Measurements from ENCODE around the gene EFCAB14. TPM values are rescaled to one million over a fixed set of nuclear protein-coding genes. Genes with fewer than 3 reads are reported as not detected.

EFCAB14 gene
- total and polyA plus RNA-seq, 2 experiments from 2014 or later = 23.3 to 49.0 TPM

DNA sequence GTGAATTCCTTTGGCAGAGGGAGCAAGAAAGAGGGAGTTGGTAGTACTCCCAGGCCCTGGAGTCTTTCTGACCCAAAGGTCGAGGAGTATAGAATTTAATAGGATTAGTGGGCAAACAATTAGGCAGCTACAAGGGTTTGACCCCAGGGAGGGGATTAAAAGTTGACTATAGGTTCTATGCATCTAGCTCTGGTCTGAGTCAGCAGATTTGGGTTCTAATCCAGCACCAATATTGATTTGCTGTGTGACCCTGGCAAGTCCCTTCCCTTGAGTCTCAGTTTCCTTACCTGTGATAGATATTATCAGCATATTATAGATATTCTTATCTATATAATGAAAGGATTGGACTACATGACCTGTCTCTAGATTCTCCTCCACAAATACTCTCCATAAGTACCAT, 35.1 kb upstream of the EFCAB14 start:
- TF ChIP-seq, protein P1, sequence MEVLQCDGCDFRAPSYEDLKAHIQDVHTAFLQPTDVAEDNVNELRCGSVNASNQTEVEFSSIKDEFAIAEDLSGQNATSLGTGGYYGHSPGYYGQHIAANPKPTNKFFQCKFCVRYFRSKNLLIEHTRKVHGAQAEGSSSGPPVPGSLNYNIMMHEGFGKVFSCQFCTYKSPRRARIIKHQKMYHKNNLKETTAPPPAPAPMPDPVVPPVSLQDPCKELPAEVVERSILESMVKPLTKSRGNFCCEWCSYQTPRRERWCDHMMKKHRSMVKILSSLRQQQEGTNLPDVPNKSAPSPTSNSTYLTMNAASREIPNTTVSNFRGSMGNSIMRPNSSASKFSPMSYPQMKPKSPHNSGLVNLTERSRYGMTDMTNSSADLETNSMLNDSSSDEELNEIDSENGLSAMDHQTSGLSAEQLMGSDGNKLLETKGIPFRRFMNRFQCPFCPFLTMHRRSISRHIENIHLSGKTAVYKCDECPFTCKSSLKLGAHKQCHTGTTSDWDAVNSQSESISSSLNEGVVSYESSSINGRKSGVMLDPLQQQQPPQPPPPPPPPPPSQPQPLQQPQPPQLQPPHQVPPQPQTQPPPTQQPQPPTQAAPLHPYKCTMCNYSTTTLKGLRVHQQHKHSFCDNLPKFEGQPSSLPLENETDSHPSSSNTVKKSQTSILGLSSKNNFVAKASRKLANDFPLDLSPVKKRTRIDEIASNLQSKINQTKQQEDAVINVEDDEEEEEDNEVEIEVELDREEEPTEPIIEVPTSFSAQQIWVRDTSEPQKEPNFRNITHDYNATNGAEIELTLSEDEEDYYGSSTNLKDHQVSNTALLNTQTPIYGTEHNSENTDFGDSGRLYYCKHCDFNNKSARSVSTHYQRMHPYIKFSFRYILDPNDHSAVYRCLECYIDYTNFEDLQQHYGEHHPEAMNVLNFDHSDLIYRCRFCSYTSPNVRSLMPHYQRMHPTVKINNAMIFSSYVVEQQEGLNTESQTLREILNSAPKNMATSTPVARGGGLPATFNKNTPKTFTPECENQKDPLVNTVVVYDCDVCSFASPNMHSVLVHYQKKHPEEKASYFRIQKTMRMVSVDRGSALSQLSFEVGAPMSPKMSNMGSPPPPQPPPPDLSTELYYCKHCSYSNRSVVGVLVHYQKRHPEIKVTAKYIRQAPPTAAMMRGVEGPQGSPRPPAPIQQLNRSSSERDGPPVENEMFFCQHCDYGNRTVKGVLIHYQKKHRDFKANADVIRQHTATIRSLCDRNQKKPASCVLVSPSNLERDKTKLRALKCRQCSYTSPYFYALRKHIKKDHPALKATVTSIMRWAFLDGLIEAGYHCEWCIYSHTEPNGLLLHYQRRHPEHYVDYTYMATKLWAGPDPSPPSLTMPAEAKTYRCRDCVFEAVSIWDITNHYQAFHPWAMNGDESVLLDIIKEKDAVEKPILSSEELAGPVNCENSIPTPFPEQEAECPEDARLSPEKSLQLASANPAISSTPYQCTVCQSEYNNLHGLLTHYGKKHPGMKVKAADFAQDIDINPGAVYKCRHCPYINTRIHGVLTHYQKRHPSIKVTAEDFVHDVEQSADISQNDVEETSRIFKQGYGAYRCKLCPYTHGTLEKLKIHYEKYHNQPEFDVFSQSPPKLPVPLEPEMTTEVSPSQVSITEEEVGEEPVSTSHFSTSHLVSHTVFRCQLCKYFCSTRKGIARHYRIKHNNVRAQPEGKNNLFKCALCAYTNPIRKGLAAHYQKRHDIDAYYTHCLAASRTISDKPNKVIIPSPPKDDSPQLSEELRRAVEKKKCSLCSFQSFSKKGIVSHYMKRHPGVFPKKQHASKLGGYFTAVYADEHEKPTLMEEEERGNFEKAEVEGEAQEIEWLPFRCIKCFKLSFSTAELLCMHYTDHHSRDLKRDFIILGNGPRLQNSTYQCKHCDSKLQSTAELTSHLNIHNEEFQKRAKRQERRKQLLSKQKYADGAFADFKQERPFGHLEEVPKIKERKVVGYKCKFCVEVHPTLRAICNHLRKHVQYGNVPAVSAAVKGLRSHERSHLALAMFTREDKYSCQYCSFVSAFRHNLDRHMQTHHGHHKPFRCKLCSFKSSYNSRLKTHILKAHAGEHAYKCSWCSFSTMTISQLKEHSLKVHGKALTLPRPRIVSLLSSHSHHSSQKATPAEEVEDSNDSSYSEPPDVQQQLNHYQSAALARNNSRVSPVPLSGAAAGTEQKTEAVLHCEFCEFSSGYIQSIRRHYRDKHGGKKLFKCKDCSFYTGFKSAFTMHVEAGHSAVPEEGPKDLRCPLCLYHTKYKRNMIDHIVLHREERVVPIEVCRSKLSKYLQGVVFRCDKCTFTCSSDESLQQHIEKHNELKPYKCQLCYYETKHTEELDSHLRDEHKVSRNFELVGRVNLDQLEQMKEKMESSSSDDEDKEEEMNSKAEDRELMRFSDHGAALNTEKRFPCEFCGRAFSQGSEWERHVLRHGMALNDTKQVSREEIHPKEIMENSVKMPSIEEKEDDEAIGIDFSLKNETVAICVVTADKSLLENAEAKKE (CRISPR knock-in tag; IDR thresholded peaks at IDR 0.05) = no peak
- TF ChIP-seq NANOG (IDR thresholded peaks at IDR 0.05; ENCODE audit: borderline replicate concordance) (no peak), ZNF114 (CRISPR knock-in tag; IDR thresholded peaks at IDR 0.05) (no peak), JUNB (IDR thresholded peaks at IDR 0.05; ENCODE audit: unreplicated experiment) (no peak), STAT1 (IDR thresholded peaks at IDR 0.05; ENCODE audit: unreplicated experiment) (no peak), EZH2 (IDR thresholded peaks at IDR 0.05; ENCODE audit: low read depth, unreplicated experiment) (no peak), POLR2AphosphoS5 (IDR thresholded peaks at IDR 0.05; ENCODE audit: low read depth) (no peak), ZNF331 (CRISPR knock-in tag; IDR thresholded peaks at IDR 0.05; ENCODE audit: low read depth) (no peak), CREB1 (CRISPR knock-in tag; IDR thresholded peaks at IDR 0.05; ENCODE audit: low read depth) (no peak)
- TF ChIP-seq, protein P2, sequence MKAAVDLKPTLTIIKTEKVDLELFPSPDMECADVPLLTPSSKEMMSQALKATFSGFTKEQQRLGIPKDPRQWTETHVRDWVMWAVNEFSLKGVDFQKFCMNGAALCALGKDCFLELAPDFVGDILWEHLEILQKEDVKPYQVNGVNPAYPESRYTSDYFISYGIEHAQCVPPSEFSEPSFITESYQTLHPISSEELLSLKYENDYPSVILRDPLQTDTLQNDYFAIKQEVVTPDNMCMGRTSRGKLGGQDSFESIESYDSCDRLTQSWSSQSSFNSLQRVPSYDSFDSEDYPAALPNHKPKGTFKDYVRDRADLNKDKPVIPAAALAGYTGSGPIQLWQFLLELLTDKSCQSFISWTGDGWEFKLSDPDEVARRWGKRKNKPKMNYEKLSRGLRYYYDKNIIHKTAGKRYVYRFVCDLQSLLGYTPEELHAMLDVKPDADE (IDR thresholded peaks at IDR 0.05) = no peak
- TF ChIP-seq, protein P3, sequence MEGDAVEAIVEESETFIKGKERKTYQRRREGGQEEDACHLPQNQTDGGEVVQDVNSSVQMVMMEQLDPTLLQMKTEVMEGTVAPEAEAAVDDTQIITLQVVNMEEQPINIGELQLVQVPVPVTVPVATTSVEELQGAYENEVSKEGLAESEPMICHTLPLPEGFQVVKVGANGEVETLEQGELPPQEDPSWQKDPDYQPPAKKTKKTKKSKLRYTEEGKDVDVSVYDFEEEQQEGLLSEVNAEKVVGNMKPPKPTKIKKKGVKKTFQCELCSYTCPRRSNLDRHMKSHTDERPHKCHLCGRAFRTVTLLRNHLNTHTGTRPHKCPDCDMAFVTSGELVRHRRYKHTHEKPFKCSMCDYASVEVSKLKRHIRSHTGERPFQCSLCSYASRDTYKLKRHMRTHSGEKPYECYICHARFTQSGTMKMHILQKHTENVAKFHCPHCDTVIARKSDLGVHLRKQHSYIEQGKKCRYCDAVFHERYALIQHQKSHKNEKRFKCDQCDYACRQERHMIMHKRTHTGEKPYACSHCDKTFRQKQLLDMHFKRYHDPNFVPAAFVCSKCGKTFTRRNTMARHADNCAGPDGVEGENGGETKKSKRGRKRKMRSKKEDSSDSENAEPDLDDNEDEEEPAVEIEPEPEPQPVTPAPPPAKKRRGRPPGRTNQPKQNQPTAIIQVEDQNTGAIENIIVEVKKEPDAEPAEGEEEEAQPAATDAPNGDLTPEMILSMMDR (conservative IDR thresholded peaks at IDR 0.05; ENCODE audit: low read depth in 2 of 2) = no peak
- TF ChIP-seq, protein P4, sequence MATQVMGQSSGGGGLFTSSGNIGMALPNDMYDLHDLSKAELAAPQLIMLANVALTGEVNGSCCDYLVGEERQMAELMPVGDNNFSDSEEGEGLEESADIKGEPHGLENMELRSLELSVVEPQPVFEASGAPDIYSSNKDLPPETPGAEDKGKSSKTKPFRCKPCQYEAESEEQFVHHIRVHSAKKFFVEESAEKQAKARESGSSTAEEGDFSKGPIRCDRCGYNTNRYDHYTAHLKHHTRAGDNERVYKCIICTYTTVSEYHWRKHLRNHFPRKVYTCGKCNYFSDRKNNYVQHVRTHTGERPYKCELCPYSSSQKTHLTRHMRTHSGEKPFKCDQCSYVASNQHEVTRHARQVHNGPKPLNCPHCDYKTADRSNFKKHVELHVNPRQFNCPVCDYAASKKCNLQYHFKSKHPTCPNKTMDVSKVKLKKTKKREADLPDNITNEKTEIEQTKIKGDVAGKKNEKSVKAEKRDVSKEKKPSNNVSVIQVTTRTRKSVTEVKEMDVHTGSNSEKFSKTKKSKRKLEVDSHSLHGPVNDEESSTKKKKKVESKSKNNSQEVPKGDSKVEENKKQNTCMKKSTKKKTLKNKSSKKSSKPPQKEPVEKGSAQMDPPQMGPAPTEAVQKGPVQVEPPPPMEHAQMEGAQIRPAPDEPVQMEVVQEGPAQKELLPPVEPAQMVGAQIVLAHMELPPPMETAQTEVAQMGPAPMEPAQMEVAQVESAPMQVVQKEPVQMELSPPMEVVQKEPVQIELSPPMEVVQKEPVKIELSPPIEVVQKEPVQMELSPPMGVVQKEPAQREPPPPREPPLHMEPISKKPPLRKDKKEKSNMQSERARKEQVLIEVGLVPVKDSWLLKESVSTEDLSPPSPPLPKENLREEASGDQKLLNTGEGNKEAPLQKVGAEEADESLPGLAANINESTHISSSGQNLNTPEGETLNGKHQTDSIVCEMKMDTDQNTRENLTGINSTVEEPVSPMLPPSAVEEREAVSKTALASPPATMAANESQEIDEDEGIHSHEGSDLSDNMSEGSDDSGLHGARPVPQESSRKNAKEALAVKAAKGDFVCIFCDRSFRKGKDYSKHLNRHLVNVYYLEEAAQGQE (IDR thresholded peaks at IDR 0.05; ENCODE audit: unreplicated experiment) = no peak
- DNase-seq (ENCODE audit: low spot score) = no peak
- no peak overlapping the region for H3K27ac Mint-ChIP-seq

More for the DNA sequence above, 35.1 kb upstream of the EFCAB14 start:
- no peak overlapping the region for H2AFZ ChIP-seq
- Mint-ChIP-seq H3K27me3 (ENCODE audit: insufficient read depth, low read depth, poor library complexity) (peaks cover 2% of the 10 kb centered on the region), H3K36me3 (ENCODE audit: low read depth) (no peaks in the 10 kb centered on the region), H3K4me3 (no peak overlapping the region), H3K9me3 (peaks cover under 1% of the 10 kb centered on the region; the same call in 1 of the 3 replicates), H3K4me1 (peaks cover 23% of the 10 kb centered on the region)
- H3K4me1 ChIP-seq (ENCODE audit: insufficient read depth) = peaks cover 17% of the 10 kb centered on the region; the same call in 1 of the 2 replicates
- no peaks in the 10 kb centered on the region for H4K20me1 ChIP-seq (replicated peaks; ENCODE audit: insufficient read depth)
- no peaks in the 10 kb centered on the region for H3K79me2 ChIP-seq (replicated peaks; ENCODE audit: insufficient read depth)
- no peak overlapping the region for H3K27ac ChIP-seq (ENCODE audit: low read depth)
- no peak overlapping the region for H3K4me3 ChIP-seq
- no peaks in the 10 kb centered on the region for H3F3A ChIP-seq (replicated peaks; ENCODE audit: low read depth)
- no peak overlapping the region for H3K4me2 ChIP-seq
- H3K27me3 ChIP-seq (ENCODE audit: insufficient read depth) = no peaks in the 10 kb centered on the region
- no peaks in the 10 kb centered on the region for H3K36me3 ChIP-seq (ENCODE audit: insufficient read depth)
- ATAC-seq = no peak
- H3K9me2 ChIP-seq (ENCODE audit: insufficient read depth) = no peaks in the 10 kb centered on the region
